ENCODE results near the gene SUV39H2. TPM values are rescaled to one million over a fixed set of nuclear protein-coding genes. Genes with fewer than 3 reads are reported as not detected.

SUV39H2 gene
- total RNA-seq, 1 experiment from 2014 or later: 21.9 TPM

Other genes with a start within 250 kb of the SUV39H2 start
- 13.4 TPM for gene FAM107B, start 104.0 kb upstream of the SUV39H2 start, total RNA-seq (2021; ENCODE audit: unreplicated experiment)
- gene CDNF, start 40.8 kb upstream of the SUV39H2 start, total RNA-seq (2021; ENCODE audit: unreplicated experiment): 0.39 TPM
- gene HSPA14, start 40.6 kb upstream of the SUV39H2 start, total RNA-seq (2021; ENCODE audit: unreplicated experiment): 15.9 TPM
- gene MSANTD7, start 40.6 kb upstream of the SUV39H2 start, total RNA-seq (2021; ENCODE audit: unreplicated experiment): 10.4 TPM
- gene DCLRE1C, start 75.2 kb downstream of the SUV39H2 start, total RNA-seq (2021; ENCODE audit: unreplicated experiment): 9.1 TPM
- 0.54 TPM for gene MEIG1, start 80.5 kb downstream of the SUV39H2 start, total RNA-seq (2021; ENCODE audit: unreplicated experiment)
- gene OLAH, start 165.1 kb downstream of the SUV39H2 start, total RNA-seq (2021; ENCODE audit: unreplicated experiment): not detected
- gene ACBD7, start 209.9 kb downstream of the SUV39H2 start, total RNA-seq (2021; ENCODE audit: unreplicated experiment): 1.8 TPM
- 19.9 TPM for gene RPP38, start 218.5 kb downstream of the SUV39H2 start, total RNA-seq (2021; ENCODE audit: unreplicated experiment)

Data from Panc1 (cell line).